ENCODE results near the gene ABCC9.

ABCC9 gene

DNA sequence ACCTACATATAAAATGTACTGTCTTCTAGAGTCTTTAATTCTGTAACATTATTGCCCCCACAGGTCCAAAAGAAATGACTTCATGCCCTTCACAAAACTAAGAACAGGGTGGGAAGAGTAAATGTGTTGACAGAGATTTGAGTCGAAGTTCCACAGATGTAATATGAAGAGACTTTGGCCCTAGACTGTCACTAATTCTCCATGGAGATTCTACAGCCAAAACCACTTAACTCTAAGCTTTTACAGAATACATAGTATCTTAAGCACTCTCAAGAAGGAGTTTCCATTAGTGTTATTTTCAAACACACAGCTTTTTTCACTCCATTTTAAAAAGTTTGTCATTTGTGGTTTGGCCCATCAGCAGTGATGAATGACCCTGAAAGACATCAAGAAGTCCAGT lies 56.3 kb downstream of the ABCC9 start:
- intact Hi-C loops (cut with DNase I), result no loop called here
- no peak for DNase-seq

DNA sequence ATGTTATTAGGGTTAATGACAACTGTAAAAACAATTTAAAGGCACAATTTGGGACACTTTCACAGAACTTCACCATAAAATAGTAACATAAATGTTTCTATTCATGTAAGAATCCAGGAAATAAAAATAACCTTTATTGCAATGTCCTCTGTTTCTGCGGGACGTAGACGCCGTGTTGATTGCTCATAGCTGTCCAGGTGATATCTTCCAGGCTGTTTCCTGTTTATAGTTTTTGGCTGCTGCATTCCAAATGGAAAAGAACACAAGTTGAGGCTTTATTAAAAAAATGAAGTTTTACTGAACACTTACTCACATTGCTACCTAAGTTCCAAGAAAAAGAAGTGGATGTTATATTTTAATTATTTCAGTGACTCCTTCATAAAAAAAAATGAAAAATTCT lies 58.6 kb downstream of the ABCC9 start:
- intact Hi-C loops (cut with DNase I), result no loop called here

DNA sequence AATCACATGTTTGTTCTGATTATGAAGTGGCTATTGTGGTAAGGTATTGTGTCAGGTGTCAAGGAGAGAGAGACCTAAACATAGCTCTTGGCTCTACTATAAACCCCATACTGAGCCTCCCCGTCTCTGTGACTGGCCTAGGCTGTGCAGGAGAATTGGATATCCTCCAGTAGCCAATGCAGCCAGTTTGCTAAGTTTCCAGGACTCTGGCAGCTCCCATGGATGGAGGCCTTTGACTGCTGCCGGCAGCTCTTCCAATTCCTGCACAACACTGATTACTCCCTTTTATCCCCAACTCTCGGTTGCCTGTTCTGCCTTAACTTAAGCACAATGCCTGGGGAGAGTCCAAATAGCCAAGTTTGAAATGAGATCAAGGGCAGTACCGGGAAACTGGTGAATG lies 59.3 kb downstream of the ABCC9 start:
- DNase-seq, result peak in 6 of 10 donors; percentile 8 to 68 (median 24)

More for the DNA sequence above, 58.6 kb downstream of the ABCC9 start:
- DNase-seq, result no peak

GRCh38 chr12:21879312-21879711 lies 61.9 kb downstream of the ABCC9 start:
- no peak for DNase-seq
- intact Hi-C loops (cut with DNase I), result no loop called here

More for the DNA sequence above, 59.3 kb downstream of the ABCC9 start:
- intact Hi-C loops (cut with DNase I), result no loop called here

DNA sequence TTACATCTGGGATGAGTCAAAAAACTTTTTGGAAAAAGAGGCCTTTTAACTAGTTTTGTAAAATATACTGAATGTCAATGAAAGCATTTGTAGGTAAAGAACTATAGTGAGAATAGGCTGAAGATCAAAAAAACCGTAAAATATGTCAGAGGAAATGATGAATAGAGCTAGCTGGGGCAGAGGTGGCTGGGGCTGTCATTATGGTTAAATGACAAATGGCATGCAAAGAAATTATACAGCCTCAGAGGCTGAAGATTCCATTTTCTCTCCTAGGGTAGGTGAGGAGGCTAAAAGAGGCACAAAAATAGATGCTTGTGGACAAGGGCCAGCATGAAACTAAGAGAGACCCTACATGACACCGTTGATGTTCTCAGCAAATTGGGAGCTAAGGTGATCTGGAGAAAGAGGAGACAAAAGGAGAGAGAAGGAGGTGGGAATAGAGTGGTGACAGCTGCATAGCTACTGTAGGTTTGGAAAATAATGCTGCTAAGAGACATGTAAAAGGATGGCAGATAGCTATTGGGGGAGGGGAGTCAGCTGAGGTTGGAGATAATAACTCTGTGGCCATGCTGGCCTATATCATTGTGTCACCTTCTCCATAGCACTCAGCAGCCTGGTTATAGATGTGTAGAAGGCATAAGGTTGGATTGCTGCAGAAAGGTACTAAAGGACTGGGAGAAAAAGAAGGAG lies 63.8 kb downstream of the ABCC9 start:
- DNase-seq, result no peak
- intact Hi-C loops (cut with DNase I), result no loop called here

GRCh38 chr12:21865846-21866245 lies 75.4 kb downstream of the ABCC9 start:
- no peak for DNase-seq
- intact Hi-C loops (cut with DNase I), result no loop called here

- intact Hi-C loops (cut with DNase I), result no loop called here
- no peak for DNase-seq
Observed at GRCh38 chr12:21860534-21860933, 80.7 kb downstream of the ABCC9 start.

- no peak for DNase-seq
- intact Hi-C loops (cut with DNase I), result no loop called here
Observed at GRCh38 chr12:21860128-21860527, 81.1 kb downstream of the ABCC9 start.

DNA sequence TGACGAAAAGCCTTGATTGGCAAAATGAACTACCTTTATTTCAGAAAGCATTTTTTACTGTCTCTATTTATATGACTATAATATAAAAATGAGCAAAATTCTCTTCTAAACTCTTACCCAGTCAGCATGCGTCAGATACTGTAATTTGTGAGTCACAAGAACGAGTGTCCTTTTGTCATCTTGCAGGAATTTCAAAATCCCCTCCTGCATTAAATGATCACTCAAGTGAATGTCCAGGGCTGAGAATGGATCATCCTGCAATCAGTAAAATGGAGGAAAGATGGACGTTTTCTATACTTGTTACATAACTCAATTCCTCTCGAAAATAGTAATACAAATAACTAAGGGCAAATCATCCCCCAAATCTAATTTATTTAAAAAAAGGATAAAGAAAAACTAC lies 89.0 kb downstream of the ABCC9 start:
- intact Hi-C loops (cut with DNase I), result no loop called here
- DNase-seq, result no peak

DNA sequence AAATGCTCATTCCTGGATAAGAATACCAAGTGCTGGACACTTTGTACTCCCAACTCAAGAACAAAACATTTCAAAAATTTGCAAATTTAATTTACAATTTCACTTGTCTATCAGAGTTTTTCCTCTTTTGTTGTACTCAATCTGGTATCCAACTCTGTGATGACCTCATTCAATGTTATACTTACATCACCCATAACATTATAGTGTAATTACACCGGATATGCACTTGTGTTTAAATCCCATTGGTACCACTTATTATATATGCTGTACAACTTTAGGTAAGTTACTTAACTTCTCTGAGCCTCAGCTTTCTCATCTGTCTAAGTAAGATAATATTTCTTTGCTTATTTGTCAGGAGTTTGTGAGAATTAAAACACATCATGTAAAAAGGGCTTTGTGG lies 90.1 kb downstream of the ABCC9 start:
- DNase-seq, result no peak
- intact Hi-C loops (cut with DNase I), result no loop called here

DNA sequence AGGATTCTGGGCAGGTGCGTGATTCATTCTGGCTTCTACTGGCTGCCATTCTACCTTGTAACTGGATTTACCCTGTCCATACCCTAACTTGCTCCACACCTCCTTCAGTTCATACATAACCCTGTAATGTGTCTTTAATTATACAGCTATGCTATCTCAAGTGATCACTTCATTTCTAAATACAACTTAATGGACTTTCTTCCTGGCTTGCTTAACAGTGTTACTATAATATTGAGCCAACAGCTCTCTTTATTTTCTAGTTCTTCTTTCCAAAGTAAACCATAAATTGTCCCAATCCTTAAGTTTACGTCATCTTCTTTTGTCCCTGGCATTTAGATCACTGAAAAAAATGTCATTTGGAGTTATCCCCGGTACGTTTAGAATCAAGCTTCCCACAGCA lies 90.8 kb downstream of the ABCC9 start:
- intact Hi-C loops (cut with DNase I), result no loop called here
- no peak for DNase-seq

DNA sequence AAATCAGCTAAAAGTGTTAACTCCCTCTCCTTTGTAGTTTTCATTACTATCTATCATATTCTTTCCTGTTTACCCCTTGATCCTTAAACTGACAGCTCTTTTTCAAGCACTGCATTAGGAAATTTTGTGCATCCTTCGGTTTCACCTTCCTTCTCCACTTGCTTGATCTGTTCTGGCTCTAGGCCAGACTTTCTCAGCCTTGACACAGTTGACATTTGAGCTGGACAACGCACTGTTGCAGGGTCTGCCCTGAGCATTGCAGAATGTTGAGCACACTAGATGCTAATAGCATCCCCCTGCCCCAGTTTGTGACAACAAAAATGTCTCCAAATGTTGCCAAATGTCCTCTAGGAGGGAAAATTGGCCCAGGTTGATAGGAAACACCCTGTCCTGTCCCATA lies 91.3 kb downstream of the ABCC9 start:
- intact Hi-C loops (cut with DNase I), result no loop called here
- no peak for DNase-seq

GRCh38 chr12:21848192-21848591 lies 93.0 kb downstream of the ABCC9 start:
- intact Hi-C loops (cut with DNase I), result no loop called here
- DNase-seq, result no peak

GRCh38 chr12:21843795-21844194 lies 97.4 kb downstream of the ABCC9 start:
- intact Hi-C loops (cut with DNase I), result no loop called here
- DNase-seq, result no peak

DNA sequence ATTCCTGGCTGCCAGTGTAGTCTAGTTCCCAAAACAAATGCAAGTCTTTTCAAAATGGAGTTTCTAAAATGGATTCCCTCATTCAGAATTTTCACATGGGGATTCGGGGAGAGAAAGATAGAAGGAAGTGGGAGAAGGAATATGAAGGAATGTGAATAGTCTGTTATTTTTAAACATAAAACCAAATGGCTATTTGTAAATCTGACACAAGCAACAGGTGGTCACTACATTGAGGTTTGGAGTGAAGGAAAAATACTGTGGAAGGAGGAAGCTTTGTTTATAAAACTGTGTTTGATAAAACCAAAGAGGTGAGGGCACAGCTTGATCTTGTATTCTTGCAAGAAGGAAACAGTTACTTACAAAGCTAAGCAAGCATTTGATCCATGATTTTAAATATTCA lies 101.5 kb downstream of the ABCC9 start:
- intact Hi-C loops (cut with DNase I), result no loop called here
- no peak for DNase-seq

DNA sequence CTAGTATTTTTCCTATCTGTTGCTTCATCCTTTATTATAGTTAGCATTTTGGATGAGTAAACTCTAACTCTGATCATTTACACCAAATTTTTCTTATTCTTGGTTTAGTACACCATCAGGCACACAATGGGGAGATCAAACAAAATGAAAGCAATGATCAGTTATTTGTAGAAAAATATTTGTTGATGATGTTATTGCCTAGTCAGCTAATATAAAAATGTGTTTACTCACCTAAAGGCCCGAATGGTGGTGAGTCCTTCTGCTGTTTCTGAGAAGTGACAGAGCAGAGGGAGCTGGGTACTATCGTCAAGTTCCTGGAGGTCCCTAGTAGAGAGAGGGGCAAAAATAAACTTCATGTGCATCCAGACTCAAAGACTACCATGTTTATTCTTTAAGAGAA lies 103.4 kb downstream of the ABCC9 start:
- no peak for DNase-seq
- intact Hi-C loops (cut with DNase I), result no loop called here

DNA sequence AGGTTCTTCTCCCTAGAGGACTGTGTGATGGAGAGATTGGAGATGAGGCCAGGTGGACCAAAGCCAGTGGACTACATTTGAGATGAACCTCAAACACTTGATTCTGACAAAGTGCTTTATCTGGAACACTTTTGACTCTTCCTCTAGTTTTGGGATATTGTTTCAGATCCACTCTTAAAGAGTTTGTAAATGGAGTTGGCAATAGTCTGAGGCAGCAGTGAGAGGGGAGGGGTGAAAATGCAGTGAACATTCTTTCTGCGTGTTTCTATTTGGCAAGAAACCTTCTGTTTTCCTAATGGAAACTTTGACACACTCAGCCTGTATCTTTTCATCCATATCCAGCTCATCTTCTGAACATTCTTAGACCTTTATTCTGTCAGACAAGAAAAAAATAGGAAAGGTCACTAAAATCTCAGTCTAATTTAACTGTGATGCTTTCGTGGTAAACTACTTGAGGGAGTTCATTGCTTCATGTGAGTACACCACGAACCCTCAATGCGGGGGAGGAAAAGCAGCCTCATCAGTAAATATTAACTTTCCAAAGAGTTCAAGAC lies 109.4 kb downstream of the ABCC9 start:
- no peak for DNase-seq
- intact Hi-C loops (cut with DNase I), result no loop called here

DNA sequence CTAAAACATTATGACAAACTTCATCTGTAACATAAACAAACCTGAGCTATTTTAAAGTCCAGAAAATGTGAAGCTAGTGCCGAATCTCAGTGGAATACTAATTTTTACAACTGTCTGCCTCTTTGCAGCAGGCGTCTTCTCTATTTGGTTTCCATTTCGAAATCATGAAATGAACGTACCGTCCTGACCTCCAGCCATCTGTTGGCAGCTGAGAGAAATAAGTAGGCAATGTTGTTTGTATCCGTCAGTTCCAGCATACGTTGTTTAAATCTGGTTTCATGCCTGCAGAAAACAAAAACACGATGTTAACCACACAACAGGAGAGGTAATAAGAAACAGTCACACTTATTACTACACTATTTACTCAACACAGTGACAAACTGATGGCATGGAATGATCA lies 112.4 kb downstream of the ABCC9 start:
- intact Hi-C loops (cut with DNase I), result no loop called here
- DNase-seq, result no peak

GRCh38 chr12:21828136-21828775 lies 113.0 kb downstream of the ABCC9 start:
- intact Hi-C loops (cut with DNase I), result no loop called here

DNA sequence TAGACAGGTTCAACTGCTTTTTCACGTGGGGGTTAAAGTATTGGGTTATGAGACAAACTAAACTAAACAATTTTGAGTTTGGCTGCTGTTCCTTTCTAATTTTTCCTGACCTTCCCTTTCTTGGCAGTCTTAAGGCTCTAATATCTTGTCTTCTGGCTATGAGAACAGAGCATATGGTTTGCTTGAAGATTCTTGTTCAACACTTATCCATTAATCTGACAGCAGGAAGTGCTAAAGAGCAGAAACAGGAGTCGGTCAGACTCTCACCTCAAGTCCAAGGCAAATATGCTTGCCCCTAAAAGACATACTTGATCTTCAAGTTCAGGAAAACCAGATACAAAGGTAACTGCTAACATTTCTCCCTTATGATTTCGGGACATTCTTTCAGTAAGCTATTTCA lies 114.1 kb downstream of the ABCC9 start:
- intact Hi-C loops (cut with DNase I), result no loop called here
- DNase-seq, result no peak

More at GRCh38 chr12:21828136-21828775, 113.0 kb downstream of the ABCC9 start:
- no peak for DNase-seq

DNA sequence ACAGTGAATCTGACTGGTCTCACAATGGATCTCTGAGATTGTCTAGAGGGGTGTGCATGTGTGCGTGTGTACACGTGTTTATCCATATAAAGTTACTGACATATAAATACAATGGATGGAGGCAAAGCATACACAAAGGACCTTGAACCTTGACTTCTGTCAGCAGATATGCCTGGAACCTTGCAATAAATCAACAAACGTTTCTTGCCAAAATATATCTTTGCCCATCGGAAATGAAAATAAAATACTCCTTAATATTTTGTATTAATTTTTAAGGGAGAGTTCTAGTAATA lies 114.7 kb downstream of the ABCC9 start:
- no peak for DNase-seq
- intact Hi-C loops (cut with DNase I), result no loop called here

- DNase-seq, result no peak
- intact Hi-C loops (cut with DNase I), result no loop called here
Observed at GRCh38 chr12:21825886-21826617, 115.2 kb downstream of the ABCC9 start.

All from posterior cingulate gyrus (tissue), 11 donors.